Measurements from ENCODE around the gene TMEM120B. TPM values are rescaled to one million over a fixed set of nuclear protein-coding genes. Genes with fewer than 3 reads are reported as not detected.

The TMEM120B gene
- total and polyA plus RNA-seq, 2 of the 13 experiments (the other 11 are each of a cell fraction or from before 2014, with no cell fraction given), result 7.1 to 12.9 TPM

DNA sequence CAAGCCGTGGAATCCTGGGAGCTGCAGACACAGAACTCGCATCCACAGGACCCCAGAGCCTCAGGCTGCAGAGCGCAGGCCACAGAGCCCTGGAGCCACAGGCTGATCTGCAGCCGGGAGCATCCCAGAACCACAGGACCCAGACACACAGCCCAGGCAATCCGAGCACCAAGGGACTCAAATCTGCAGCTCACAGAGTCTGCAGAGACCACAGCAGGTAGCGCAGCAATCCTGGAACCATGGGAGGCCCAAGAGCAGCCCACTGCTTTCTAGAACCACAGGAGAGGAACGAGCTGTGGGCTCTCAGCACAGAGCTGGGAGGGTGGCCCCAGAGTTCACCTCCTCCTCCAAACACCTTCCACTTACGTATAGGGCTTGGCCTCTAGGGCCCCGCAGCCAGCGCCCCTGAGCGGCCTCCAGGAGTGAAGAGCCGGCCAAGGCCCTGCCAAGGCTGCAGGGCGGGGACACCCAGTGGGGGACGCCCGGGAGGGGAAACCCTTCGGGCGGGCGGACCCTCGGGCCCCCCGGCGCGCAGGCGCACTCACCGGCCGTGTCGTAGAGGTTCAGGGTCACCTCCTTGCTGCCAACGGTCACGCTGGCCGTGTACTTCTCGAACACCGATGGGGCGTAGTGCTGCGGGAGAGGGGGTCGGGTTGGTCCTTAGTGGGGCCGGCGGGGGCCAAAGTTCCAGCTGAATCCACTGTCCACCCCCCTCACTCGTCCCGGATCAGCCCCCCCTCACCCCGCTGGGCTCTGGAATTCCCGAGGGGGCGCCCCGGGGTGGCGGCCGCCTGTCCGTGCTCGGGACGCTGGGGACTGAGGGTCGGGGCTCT is 80.3 kb downstream of the TMEM120B start (continued):
- TF ChIP-seq, protein P1, sequence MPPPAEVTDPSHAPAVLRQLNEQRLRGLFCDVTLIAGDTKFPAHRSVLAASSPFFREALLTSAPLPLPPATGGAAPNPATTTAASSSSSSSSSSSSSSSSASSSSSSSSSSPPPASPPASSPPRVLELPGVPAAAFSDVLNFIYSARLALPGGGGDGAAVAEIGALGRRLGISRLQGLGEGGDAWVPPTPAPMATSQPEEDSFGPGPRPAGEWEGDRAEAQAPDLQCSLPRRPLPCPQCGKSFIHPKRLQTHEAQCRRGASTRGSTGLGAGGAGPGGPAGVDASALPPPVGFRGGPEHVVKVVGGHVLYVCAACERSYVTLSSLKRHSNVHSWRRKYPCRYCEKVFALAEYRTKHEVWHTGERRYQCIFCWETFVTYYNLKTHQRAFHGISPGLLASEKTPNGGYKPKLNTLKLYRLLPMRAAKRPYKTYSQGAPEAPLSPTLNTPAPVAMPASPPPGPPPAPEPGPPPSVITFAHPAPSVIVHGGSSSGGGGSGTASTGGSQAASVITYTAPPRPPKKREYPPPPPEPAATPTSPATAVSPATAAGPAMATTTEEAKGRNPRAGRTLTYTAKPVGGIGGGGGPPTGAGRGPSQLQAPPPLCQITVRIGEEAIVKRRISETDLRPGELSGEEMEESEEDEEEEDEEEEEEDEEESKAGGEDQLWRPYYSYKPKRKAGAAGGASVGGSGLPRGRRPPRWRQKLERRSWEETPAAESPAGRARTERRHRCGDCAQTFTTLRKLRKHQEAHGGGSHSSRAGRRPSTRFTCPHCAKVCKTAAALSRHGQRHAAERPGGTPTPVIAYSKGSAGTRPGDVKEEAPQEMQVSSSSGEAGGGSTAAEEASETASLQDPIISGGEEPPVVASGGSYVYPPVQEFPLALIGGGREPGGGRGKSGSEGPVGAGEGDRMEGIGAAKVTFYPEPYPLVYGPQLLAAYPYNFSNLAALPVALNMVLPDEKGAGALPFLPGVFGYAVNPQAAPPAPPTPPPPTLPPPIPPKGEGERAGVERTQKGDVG (CRISPR knock-in tag; IDR thresholded peaks at IDR 0.05; ENCODE audit: borderline replicate concordance), result no peak
- TF ChIP-seq ATF7 (IDR thresholded peaks at IDR 0.05) (no peak), ATF7 (CRISPR knock-in tag; IDR thresholded peaks at IDR 0.05) (peak; percentile 9; the same call in 1 of the 2 replicates), KMT2A (CRISPR knock-in tag; IDR thresholded peaks at IDR 0.05) (no peak), ZNF274 (CRISPR knock-in tag; IDR thresholded peaks at IDR 0.05) (no peak), RELA (CRISPR knock-in tag; IDR thresholded peaks at IDR 0.05) (peak; percentile 16; the same call in 1 of the 2 replicates), RFX1 (IDR thresholded peaks at IDR 0.05) (no peak), FOXP1 (IDR thresholded peaks at IDR 0.05) (no peak), FOXP1 (CRISPR knock-in tag; IDR thresholded peaks at IDR 0.05) (no peak), ZNF441 (CRISPR knock-in tag; IDR thresholded peaks at IDR 0.05; ENCODE audit: borderline replicate concordance) (0 out of 2 replicates have a peak, but pooled peaks have one; percentile 34), NFIC (IDR thresholded peaks at IDR 0.05; ENCODE audit: low read length) (no peak), RORA (CRISPR knock-in tag; IDR thresholded peaks at IDR 0.05) (no peak), MAFF (IDR thresholded peaks at IDR 0.05; ENCODE audit: low read depth, low read length) (no peak), ZNF431 (CRISPR knock-in tag; IDR thresholded peaks at IDR 0.05; ENCODE audit: borderline replicate concordance, low read depth) (0 out of 2 replicates have a peak, but pooled peaks have one; percentile 28), MAF1 (CRISPR knock-in tag; IDR thresholded peaks at IDR 0.05; ENCODE audit: borderline replicate concordance) (no peak)
- TF ChIP-seq, protein P2, sequence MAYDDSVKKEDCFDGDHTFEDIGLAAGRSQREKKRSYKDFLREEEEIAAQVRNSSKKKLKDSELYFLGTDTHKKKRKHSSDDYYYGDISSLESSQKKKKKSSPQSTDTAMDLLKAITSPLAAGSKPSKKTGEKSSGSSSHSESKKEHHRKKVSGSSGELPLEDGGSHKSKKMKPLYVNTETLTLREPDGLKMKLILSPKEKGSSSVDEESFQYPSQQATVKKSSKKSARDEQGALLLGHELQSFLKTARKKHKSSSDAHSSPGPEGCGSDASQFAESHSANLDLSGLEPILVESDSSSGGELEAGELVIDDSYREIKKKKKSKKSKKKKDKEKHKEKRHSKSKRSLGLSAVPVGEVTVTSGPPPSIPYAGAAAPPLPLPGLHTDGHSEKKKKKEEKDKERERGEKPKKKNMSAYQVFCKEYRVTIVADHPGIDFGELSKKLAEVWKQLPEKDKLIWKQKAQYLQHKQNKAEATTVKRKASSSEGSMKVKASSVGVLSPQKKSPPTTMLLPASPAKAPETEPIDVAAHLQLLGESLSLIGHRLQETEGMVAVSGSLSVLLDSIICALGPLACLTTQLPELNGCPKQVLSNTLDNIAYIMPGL (CRISPR knock-in tag; IDR thresholded peaks at IDR 0.05; ENCODE audit: borderline replicate concordance in 1 of 2, low read depth in 1 of 2), result 0 out of 4 replicates have a peak, but pooled peaks of 1 of the 2 experiments have one; percentile 23
- TF ChIP-seq, protein P3, sequence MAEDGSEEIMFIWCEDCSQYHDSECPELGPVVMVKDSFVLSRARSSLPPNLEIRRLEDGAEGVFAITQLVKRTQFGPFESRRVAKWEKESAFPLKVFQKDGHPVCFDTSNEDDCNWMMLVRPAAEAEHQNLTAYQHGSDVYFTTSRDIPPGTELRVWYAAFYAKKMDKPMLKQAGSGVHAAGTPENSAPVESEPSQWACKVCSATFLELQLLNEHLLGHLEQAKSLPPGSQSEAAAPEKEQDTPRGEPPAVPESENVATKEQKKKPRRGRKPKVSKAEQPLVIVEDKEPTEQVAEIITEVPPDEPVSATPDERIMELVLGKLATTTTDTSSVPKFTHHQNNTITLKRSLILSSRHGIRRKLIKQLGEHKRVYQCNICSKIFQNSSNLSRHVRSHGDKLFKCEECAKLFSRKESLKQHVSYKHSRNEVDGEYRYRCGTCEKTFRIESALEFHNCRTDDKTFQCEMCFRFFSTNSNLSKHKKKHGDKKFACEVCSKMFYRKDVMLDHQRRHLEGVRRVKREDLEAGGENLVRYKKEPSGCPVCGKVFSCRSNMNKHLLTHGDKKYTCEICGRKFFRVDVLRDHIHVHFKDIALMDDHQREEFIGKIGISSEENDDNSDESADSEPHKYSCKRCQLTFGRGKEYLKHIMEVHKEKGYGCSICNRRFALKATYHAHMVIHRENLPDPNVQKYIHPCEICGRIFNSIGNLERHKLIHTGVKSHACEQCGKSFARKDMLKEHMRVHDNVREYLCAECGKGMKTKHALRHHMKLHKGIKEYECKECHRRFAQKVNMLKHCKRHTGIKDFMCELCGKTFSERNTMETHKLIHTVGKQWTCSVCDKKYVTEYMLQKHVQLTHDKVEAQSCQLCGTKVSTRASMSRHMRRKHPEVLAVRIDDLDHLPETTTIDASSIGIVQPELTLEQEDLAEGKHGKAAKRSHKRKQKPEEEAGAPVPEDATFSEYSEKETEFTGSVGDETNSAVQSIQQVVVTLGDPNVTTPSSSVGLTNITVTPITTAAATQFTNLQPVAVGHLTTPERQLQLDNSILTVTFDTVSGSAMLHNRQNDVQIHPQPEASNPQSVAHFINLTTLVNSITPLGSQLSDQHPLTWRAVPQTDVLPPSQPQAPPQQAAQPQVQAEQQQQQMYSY (CRISPR knock-in tag; IDR thresholded peaks at IDR 0.05), result no peak
- TF ChIP-seq, protein P4, sequence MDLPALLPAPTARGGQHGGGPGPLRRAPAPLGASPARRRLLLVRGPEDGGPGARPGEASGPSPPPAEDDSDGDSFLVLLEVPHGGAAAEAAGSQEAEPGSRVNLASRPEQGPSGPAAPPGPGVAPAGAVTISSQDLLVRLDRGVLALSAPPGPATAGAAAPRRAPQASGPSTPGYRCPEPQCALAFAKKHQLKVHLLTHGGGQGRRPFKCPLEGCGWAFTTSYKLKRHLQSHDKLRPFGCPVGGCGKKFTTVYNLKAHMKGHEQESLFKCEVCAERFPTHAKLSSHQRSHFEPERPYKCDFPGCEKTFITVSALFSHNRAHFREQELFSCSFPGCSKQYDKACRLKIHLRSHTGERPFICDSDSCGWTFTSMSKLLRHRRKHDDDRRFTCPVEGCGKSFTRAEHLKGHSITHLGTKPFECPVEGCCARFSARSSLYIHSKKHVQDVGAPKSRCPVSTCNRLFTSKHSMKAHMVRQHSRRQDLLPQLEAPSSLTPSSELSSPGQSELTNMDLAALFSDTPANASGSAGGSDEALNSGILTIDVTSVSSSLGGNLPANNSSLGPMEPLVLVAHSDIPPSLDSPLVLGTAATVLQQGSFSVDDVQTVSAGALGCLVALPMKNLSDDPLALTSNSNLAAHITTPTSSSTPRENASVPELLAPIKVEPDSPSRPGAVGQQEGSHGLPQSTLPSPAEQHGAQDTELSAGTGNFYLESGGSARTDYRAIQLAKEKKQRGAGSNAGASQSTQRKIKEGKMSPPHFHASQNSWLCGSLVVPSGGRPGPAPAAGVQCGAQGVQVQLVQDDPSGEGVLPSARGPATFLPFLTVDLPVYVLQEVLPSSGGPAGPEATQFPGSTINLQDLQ (CRISPR knock-in tag; IDR thresholded peaks at IDR 0.05), result no peak
